ENCODE results near the gene CD2AP. TPM values are rescaled to one million over a fixed set of nuclear protein-coding genes. Genes with fewer than 3 reads are reported as not detected.

The CD2AP gene
- total RNA-seq, 1 experiment from 2014 or later = 43.8 TPM

- intact Hi-C loops (cut with micrococcal nuclease) = no loop called here
- Histone ChIP-seq H3K9ac (ENCODE audit: low read length) (no peak overlapping the region), H3K9me3 (ENCODE audit: control insufficient read depth in 1 of 2, insufficient read depth in 1 of 2, low read depth in 1 of 2, low read length in 2 of 2) (no peaks in the 10 kb centered on the region), H3K36me3 (ENCODE audit: control insufficient read depth in 1 of 2, insufficient read depth in 2 of 2, low read length in 2 of 2) (no peaks in the 10 kb centered on the region), H3K27me3 (ENCODE audit: insufficient read depth, low read length) (no peaks in the 10 kb centered on the region), H3K4me2 (ENCODE audit: low read length) (no peak overlapping the region), H3K27ac (ENCODE audit: low read depth, low read length) (no peak overlapping the region), H3K9me2 (ENCODE audit: insufficient read depth) (no peaks in the 10 kb centered on the region), H3K79me2 (ENCODE audit: insufficient read depth, low read length) (peaks cover 100% of the 10 kb centered on the region), H2AFZ (ENCODE audit: low read depth, low read length, poor library complexity, severe bottlenecking) (no peak overlapping the region), H3K4me3 (replicated peaks in 1 of 2; ENCODE audit: low read depth in 1 of 2, low read length in 2 of 2) (no peak overlapping the region), H3K4me1 (ENCODE audit: control insufficient read depth in 1 of 2, insufficient read depth in 2 of 2, low read length in 2 of 2) (no peaks in the 10 kb centered on the region), H4K20me1 (ENCODE audit: insufficient read depth) (peaks cover 37% of the 10 kb centered on the region; the same call in 1 of the 2 replicates)
- TF ChIP-seq CTCF (IDR thresholded peaks at IDR 0.05 in 2 of 3, conservative IDR thresholded peaks at IDR 0.05 in 1 of 3; ENCODE audit: borderline replicate concordance in 1 of 3, insufficient read depth in 1 of 3, low read depth in 2 of 3, low read length in 2 of 3) = no peak
- TF ChIP-seq ZFX (IDR thresholded peaks at IDR 0.05) = no peak
- no peak for TF ChIP-seq ELF1 (IDR thresholded peaks at IDR 0.05; ENCODE audit: borderline replicate concordance, low read depth)
- TF ChIP-seq ZNF274 (IDR thresholded peaks at IDR 0.05; ENCODE audit: low read depth, low read length) = no peak
- no peak for TF ChIP-seq TCF7L2 (IDR thresholded peaks at IDR 0.05; ENCODE audit: borderline replicate concordance, extremely low read depth, insufficient read depth, insufficient read length)
- no peak for TF ChIP-seq POLR2AphosphoS5 (IDR thresholded peaks at IDR 0.05; ENCODE audit: low read depth, low read length)
- TF ChIP-seq EZH2 (IDR thresholded peaks at IDR 0.05) = no peak
- no peak for TF ChIP-seq EZH2phosphoT487 (IDR thresholded peaks at IDR 0.05; ENCODE audit: borderline replicate concordance)
- TF ChIP-seq EGR1 (IDR thresholded peaks at IDR 0.05; ENCODE audit: low read depth) = no peak
- no peak for DNase-seq (ENCODE audit: low read depth, low spot score)
- no peak for ATAC-seq
- ChIA-PET POLR2A (no interaction called here), RAD21 (ENCODE audit: low non-redundant PET in 1 of 2, low total read pairs in 2 of 2, uncharacterized antibody in 2 of 2, unreplicated experiment in 2 of 2) (no interaction called here), CTCF (no interaction called here)
- BruUV-seq (replicated peaks) = no TSS peak
Measured at GRCh38 chr6:47496935-47497579, 19.5 kb downstream of the CD2AP start.
